ENCODE data around the gene ADARB1. TPM values are rescaled to one million over a fixed set of nuclear protein-coding genes. Genes with fewer than 3 reads are reported as not detected.

Gene ADARB1
- total and polyA plus RNA-seq, 9 of the 15 experiments (the other 6 are each of a cell fraction or from before 2014, with no cell fraction given) = 6.7 to 16.0 (median 8.3) TPM

DNA sequence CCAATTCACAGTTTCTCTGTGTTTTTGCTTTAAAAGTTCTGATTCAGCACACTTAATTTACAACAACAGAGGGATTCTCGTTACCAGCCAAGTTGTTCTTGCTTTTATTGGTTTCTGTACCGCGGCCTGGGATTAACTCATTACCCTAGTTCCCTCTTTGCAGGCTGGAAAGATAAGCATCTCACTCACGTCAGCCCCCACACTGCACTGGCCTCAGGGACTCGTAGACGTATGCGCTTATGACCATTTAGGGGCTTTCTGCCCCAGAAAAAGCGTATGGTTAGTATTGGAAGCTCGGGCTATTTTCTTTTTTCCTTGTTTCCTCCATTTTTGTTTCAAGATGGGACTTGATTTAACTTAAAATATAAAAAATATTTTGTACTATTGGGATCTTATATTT lies 137.3 kb downstream of the ADARB1 start (continued):
- TF ChIP-seq, protein P1, sequence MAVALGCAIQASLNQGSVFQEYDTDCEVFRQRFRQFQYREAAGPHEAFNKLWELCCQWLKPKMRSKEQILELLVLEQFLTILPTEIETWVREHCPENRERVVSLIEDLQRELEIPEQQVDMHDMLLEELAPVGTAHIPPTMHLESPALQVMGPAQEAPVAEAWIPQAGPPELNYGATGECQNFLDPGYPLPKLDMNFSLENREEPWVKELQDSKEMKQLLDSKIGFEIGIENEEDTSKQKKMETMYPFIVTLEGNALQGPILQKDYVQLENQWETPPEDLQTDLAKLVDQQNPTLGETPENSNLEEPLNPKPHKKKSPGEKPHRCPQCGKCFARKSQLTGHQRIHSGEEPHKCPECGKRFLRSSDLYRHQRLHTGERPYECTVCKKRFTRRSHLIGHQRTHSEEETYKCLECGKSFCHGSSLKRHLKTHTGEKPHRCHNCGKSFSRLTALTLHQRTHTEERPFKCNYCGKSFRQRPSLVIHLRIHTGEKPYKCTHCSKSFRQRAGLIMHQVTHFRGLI (CRISPR knock-in tag; IDR thresholded peaks at IDR 0.05) = no peak
- TF ChIP-seq NBN (IDR thresholded peaks at IDR 0.05; ENCODE audit: low read depth) (no peak), RBBP5 (IDR thresholded peaks at IDR 0.05; ENCODE audit: borderline replicate concordance, insufficient read depth, low read length, poor library complexity, severe bottlenecking) (no peak), SRSF1 (IDR thresholded peaks at IDR 0.05; ENCODE audit: low read depth, low read length) (no peak), MAZ (CRISPR knock-in tag; conservative IDR thresholded peaks at IDR 0.05 in 1 of 2, IDR thresholded peaks at IDR 0.05 in 1 of 2) (peak in 1 of 2 experiments; percentile 40; a peak in 1 of 4 replicates), PPARD (CRISPR knock-in tag; IDR thresholded peaks at IDR 0.05) (no peak), SREBF1 (IDR thresholded peaks at IDR 0.05; ENCODE audit: borderline replicate concordance, low read depth, low read length) (no peak), ZNF12 (CRISPR knock-in tag; IDR thresholded peaks at IDR 0.05) (no peak), ZKSCAN1 (IDR thresholded peaks at IDR 0.05; ENCODE audit: low read depth, low read length) (no peak), NFXL1 (CRISPR knock-in tag; IDR thresholded peaks at IDR 0.05) (no peak), CXXC5 (CRISPR knock-in tag; IDR thresholded peaks at IDR 0.05) (0 out of 2 replicates have a peak, but pooled peaks have one; percentile 21), ARID1B (IDR thresholded peaks at IDR 0.05) (peak; percentile 27; the same call in 1 of the 2 replicates)
- TF ChIP-seq, protein P2, sequence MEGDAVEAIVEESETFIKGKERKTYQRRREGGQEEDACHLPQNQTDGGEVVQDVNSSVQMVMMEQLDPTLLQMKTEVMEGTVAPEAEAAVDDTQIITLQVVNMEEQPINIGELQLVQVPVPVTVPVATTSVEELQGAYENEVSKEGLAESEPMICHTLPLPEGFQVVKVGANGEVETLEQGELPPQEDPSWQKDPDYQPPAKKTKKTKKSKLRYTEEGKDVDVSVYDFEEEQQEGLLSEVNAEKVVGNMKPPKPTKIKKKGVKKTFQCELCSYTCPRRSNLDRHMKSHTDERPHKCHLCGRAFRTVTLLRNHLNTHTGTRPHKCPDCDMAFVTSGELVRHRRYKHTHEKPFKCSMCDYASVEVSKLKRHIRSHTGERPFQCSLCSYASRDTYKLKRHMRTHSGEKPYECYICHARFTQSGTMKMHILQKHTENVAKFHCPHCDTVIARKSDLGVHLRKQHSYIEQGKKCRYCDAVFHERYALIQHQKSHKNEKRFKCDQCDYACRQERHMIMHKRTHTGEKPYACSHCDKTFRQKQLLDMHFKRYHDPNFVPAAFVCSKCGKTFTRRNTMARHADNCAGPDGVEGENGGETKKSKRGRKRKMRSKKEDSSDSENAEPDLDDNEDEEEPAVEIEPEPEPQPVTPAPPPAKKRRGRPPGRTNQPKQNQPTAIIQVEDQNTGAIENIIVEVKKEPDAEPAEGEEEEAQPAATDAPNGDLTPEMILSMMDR (IDR thresholded peaks at IDR 0.05 in 2 of 3, conservative IDR thresholded peaks at IDR 0.05 in 1 of 3; ENCODE audit: insufficient read depth in 2 of 3, low read depth in 1 of 3, low read length in 3 of 3) = no peak
- TF ChIP-seq, protein P3, sequence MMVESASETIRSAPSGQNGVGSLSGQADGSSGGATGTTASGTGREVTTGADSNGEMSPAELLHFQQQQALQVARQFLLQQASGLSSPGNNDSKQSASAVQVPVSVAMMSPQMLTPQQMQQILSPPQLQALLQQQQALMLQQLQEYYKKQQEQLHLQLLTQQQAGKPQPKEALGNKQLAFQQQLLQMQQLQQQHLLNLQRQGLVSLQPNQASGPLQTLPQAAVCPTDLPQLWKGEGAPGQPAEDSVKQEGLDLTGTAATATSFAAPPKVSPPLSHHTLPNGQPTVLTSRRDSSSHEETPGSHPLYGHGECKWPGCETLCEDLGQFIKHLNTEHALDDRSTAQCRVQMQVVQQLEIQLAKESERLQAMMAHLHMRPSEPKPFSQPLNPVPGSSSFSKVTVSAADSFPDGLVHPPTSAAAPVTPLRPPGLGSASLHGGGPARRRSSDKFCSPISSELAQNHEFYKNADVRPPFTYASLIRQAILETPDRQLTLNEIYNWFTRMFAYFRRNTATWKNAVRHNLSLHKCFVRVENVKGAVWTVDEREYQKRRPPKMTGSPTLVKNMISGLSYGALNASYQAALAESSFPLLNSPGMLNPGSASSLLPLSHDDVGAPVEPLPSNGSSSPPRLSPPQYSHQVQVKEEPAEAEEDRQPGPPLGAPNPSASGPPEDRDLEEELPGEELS (CRISPR knock-in tag; IDR thresholded peaks at IDR 0.05; ENCODE audit: borderline replicate concordance) = no peak
- TF ChIP-seq, protein P4, sequence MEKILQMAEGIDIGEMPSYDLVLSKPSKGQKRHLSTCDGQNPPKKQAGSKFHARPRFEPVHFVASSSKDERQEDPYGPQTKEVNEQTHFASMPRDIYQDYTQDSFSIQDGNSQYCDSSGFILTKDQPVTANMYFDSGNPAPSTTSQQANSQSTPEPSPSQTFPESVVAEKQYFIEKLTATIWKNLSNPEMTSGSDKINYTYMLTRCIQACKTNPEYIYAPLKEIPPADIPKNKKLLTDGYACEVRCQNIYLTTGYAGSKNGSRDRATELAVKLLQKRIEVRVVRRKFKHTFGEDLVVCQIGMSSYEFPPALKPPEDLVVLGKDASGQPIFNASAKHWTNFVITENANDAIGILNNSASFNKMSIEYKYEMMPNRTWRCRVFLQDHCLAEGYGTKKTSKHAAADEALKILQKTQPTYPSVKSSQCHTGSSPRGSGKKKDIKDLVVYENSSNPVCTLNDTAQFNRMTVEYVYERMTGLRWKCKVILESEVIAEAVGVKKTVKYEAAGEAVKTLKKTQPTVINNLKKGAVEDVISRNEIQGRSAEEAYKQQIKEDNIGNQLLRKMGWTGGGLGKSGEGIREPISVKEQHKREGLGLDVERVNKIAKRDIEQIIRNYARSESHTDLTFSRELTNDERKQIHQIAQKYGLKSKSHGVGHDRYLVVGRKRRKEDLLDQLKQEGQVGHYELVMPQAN (IDR thresholded peaks at IDR 0.05; ENCODE audit: borderline replicate concordance) = no peak
- TF ChIP-seq, protein P5, sequence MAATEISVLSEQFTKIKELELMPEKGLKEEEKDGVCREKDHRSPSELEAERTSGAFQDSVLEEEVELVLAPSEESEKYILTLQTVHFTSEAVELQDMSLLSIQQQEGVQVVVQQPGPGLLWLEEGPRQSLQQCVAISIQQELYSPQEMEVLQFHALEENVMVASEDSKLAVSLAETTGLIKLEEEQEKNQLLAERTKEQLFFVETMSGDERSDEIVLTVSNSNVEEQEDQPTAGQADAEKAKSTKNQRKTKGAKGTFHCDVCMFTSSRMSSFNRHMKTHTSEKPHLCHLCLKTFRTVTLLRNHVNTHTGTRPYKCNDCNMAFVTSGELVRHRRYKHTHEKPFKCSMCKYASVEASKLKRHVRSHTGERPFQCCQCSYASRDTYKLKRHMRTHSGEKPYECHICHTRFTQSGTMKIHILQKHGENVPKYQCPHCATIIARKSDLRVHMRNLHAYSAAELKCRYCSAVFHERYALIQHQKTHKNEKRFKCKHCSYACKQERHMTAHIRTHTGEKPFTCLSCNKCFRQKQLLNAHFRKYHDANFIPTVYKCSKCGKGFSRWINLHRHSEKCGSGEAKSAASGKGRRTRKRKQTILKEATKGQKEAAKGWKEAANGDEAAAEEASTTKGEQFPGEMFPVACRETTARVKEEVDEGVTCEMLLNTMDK (IDR thresholded peaks at IDR 0.05; ENCODE audit: borderline replicate concordance, insufficient read depth, low read depth, low read length, poor library complexity, severe bottlenecking) = no peak
- TF ChIP-seq, protein P6, sequence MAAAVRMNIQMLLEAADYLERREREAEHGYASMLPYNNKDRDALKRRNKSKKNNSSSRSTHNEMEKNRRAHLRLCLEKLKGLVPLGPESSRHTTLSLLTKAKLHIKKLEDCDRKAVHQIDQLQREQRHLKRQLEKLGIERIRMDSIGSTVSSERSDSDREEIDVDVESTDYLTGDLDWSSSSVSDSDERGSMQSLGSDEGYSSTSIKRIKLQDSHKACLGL (CRISPR knock-in tag; IDR thresholded peaks at IDR 0.05; ENCODE audit: borderline replicate concordance, poor library complexity, severe bottlenecking) = no peak

Data from K562 (cell line).